Thyroid gland (tissue), 4 donors: Measurements from ENCODE around the gene ADARB2.

Experiments
- CTCF ChIP-seq, 6 experiments: fragments of 200-600 bp in 3 of 6; fragments of 450-650 bp in 3 of 6; sonication (generic) in 3 of 6; IDR thresholded peaks; one replicate each; pipeline ENCODE4 v1.5.1; 2016 to 2019; ENCODE audit warnings: antibody characterized with exemption in 6 of 6, mild to moderate bottlenecking in 2 of 6, inconsistent platforms in 1 of 6, moderate library complexity in 1 of 6
- POLR2A ChIP-seq, 2 donors: fragments of 450-650 bp; IDR thresholded peaks; one replicate each; pipeline ENCODE4 v1.6.1; 2017; ENCODE audit warnings: antibody characterized with exemption in 2 of 2, mild to moderate bottlenecking in 2 of 2, moderate library complexity in 1 of 2

GRCh38 chr10:1233031-1233430 lies 504.3 kb downstream of the ADARB2 start:
- TF ChIP-seq CTCF (IDR thresholded peaks at IDR 0.05) = no peak
- no peak for TF ChIP-seq POLR2A (IDR thresholded peaks at IDR 0.05)
